Mucosa of rectum (tissue), 2 donors: ENCODE measurements around the gene MADD.

ENCODE experiments used
- H3K27ac ChIP-seq, 2 donors: one replicate each; pipeline ENCODE4 v1.7.0; 2013; ENCODE audit warnings: inconsistent platforms in 2 of 2, low read depth in 2 of 2, low read length in 2 of 2
- H3K27me3 ChIP-seq, 2 donors: one replicate each; pipeline ENCODE4 v1.7.0; 2013; ENCODE audit warnings: low read length in 2 of 2; ENCODE audit not compliant: control insufficient read depth in 2 of 2, insufficient read depth in 2 of 2
- H3K36me3 ChIP-seq, 2 donors: one replicate each; pipeline ENCODE4 v1.7.0; 2013; ENCODE audit warnings: low read length in 2 of 2; ENCODE audit not compliant: control insufficient read depth in 2 of 2, insufficient read depth in 2 of 2
- H3K4me1 ChIP-seq, 2 donors: one replicate each; pipeline ENCODE4 v1.7.0; 2013; ENCODE audit warnings: low read length in 2 of 2, mild to moderate bottlenecking in 1 of 2; ENCODE audit not compliant: control insufficient read depth in 2 of 2, insufficient read depth in 2 of 2
- H3K4me3 ChIP-seq, 2 donors: one replicate each; pipeline ENCODE4 v1.7.0; 2013; ENCODE audit warnings: low read length in 2 of 2
- H3K9ac ChIP-seq, 2 donors: one replicate each; pipeline ENCODE4 v1.7.0; 2013; ENCODE audit warnings: low read length in 2 of 2, low read depth in 1 of 2, mild to moderate bottlenecking in 1 of 2
- H3K9me3 ChIP-seq, 2 donors: one replicate each; pipeline ENCODE4 v1.7.0; 2013; ENCODE audit warnings: low read length in 2 of 2; ENCODE audit not compliant: control insufficient read depth in 2 of 2
- donor health status: healthy.
- donor health status: Normal muscosa, but diverticular disease.

Gene MADD

GRCh38 chr11:47261291-47261800 lies 8.6 kb upstream of the MADD start:
- H3K36me3 ChIP-seq: peaks cover 2 to 3% of the 10 kb centered on the region in 2 donors
- H3K4me3 ChIP-seq: no peak overlapping the region
- peaks cover 24 to 26% of the 10 kb centered on the region in 2 donors for H3K4me1 ChIP-seq

GRCh38 chr11:47264119-47264518 lies 5.8 kb upstream of the MADD start:
- Histone ChIP-seq H3K27ac (no peak overlapping the region), H3K27me3 (no peaks in the 10 kb centered on the region), H3K4me1 (peaks cover 17 to 21% of the 10 kb centered on the region in 2 donors), H3K4me3 (no peak overlapping the region), H3K9me3 (no peaks in the 10 kb centered on the region), H3K36me3 (peaks cover 2 to 3% of the 10 kb centered on the region in 2 donors), H3K9ac (no peak overlapping the region)

More at GRCh38 chr11:47261291-47261800, 8.6 kb upstream of the MADD start:
- Histone ChIP-seq H3K27me3 (no peaks in the 10 kb centered on the region), H3K9me3 (no peaks in the 10 kb centered on the region), H3K9ac (no peak overlapping the region), H3K27ac (no peak overlapping the region)

GRCh38 chr11:47264521-47264920 lies 5.4 kb upstream of the MADD start:
- no peaks in the 10 kb centered on the region for H3K27me3 ChIP-seq
- H3K4me3 ChIP-seq: no peak overlapping the region
- H3K27ac ChIP-seq: no peak overlapping the region
- no peak overlapping the region for H3K9ac ChIP-seq
- peaks cover 14 to 19% of the 10 kb centered on the region in 2 donors for H3K4me1 ChIP-seq
- H3K36me3 ChIP-seq: peaks cover 2 to 3% of the 10 kb centered on the region in 2 donors
- no peaks in the 10 kb centered on the region for H3K9me3 ChIP-seq

- Histone ChIP-seq H3K9me3 (no peaks in the 10 kb centered on the region), H3K27ac (peak overlapping the region; percentile 94 to 97), H3K36me3 (peaks cover 0 to 3% of the 10 kb centered on the region in 2 donors), H3K4me1 (peaks cover 31 to 34% of the 10 kb centered on the region in 2 donors), H3K9ac (no peak overlapping the region), H3K4me3 (no peak overlapping the region), H3K27me3 (no peaks in the 10 kb centered on the region)
These were observed 2.1 kb upstream of the MADD start for GRCh38 chr11:47267876-47268275.

- H3K9me3 ChIP-seq: no peaks in the 10 kb centered on the region
- H3K9ac ChIP-seq: peak overlapping the region; percentile 60 to 82
- peaks cover 31 to 34% of the 10 kb centered on the region in 2 donors for H3K4me1 ChIP-seq
These were observed 1.4 kb upstream of the MADD start for GRCh38 chr11:47268448-47269001.

DNA sequence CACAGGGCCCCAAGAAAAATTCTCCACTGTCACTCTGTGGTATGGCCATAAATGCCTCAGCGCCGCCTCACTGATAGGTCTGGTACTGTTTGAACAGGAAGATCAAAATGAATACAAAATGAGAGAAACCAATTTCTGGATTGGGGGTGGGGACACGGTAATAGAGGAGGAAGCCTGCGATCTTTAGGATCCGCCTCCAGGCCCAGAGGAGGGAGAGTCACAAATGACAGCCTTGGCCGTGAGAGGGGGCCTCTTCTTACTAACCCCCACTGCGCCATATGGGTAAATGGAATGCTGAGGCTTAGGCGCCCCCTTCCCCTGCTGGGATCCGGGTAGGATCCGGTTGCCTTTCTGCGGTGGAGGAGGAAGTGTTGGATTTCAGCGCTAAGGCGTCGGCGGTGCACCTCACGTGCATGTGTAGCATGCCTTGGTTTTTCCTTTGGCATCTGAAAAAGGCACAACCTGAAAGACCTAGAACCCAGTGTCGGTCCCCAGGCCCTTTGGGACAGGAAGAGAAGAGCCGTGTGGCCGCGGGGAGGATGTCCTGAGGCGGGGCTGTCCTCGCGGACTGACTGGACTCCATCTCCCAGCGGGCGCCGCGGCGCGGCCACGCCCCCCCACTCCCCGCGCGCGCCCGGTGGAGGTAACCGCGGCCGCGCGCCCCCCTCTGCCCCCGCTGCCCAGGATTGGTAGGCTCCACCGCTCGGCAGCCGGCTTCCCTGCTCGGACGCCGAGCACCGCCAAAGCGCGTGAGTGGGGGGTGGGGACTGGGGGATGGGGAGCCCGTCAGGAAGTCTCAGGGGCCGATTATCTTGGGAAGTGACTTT lies 718 bp upstream of the MADD start:
- H3K9ac ChIP-seq: peak overlapping the region; percentile 83
- no peaks in the 10 kb centered on the region for H3K27me3 ChIP-seq
- H3K4me1 ChIP-seq: peaks cover 31 to 34% of the 10 kb centered on the region in 2 donors
- peaks cover 2 to 6% of the 10 kb centered on the region in 2 donors for H3K36me3 ChIP-seq
- H3K9me3 ChIP-seq: no peaks in the 10 kb centered on the region
- peak overlapping the region; percentile 80 to 92 for H3K4me3 ChIP-seq
- H3K27ac ChIP-seq: peak overlapping the region; percentile 94 to 97

More at GRCh38 chr11:47268448-47269001, 1.4 kb upstream of the MADD start:
- Histone ChIP-seq H3K36me3 (peaks cover under 1 to 3% of the 10 kb centered on the region in 2 donors), H3K27ac (peak overlapping the region; percentile 94 to 97), H3K4me3 (peak overlapping the region; percentile 80 to 92), H3K27me3 (no peaks in the 10 kb centered on the region)

GRCh38 chr11:47270331-47271271 lies 668 bp downstream of the MADD start:
- H3K27me3 ChIP-seq: no peaks in the 10 kb centered on the region
- H3K4me1 ChIP-seq: peaks cover 31 to 34% of the 10 kb centered on the region in 2 donors
- peak overlapping the region; percentile 80 to 87 for H3K4me3 ChIP-seq
- H3K36me3 ChIP-seq: peaks cover 14 to 19% of the 10 kb centered on the region in 2 donors
- peak overlapping the region; percentile 72 to 83 for H3K9ac ChIP-seq
- H3K9me3 ChIP-seq: no peaks in the 10 kb centered on the region
- H3K27ac ChIP-seq: peak overlapping the region; percentile 94 to 97

DNA sequence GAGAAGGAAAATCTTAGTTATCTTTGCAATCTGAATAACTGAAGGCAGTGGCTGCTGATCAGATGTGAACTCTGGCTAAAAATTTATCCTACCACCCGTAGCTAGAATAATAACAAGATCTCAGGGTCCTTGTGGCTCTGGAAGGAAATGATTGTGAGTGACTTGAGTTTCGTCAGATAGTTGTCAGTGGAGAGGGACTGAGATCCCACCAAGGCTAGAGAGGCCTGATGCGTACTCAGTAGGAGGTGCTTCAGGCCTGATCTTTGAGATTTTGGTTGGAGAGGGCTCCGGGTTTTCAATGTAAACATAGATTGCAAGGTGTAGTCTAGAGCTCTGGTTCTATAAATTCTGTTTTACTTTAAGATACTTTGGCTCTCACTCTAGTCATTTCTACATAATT lies 1.4 kb downstream of the MADD start:
- Histone ChIP-seq H3K27ac (peak overlapping the region; percentile 33 to 94), H3K36me3 (peaks cover 21 to 26% of the 10 kb centered on the region in 2 donors), H3K4me1 (peaks cover 31 to 34% of the 10 kb centered on the region in 2 donors), H3K9me3 (no peaks in the 10 kb centered on the region), H3K9ac (peak overlapping the region in 1 of 2 donors; percentile 50), H3K4me3 (peak overlapping the region; percentile 80 to 82), H3K27me3 (no peaks in the 10 kb centered on the region)

DNA sequence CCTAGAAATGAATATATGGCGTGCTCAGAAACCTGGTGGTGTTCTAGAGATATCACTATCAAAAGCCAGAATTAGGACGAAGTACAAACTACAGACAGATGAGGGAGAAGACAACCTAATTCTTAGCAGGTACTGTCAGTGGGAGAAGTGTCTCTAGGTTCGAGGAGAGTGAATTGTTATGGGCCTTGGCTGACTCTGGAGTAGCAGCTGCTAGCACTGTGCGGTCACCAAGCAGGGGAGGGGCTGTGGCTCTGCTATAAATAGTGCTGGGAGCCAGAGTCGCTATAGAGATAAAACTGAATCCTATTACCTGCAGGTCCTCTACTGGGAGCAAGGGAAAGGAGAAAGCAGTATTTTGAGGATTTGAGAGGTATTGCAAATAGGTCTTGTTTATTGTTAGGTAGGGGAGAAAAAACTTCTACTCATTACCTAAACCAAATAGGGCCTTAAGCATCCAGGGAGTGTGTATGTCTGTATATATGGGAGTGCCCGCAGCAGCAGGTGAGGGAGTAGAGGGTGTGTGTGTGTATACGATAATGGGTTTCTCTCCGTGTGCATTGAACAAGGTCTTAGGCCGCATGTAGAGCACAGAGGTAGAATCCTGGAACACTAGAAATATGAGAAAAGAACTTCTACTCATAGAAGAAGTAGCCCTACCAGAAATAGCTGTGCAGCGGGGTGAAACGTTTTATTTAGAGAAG lies 2.2 kb downstream of the MADD start:
- Histone ChIP-seq H3K4me1 (peaks cover 31 to 34% of the 10 kb centered on the region in 2 donors), H3K9me3 (no peaks in the 10 kb centered on the region), H3K4me3 (peak overlapping the region in 1 of 2 donors; percentile 35), H3K36me3 (peaks cover 29 to 34% of the 10 kb centered on the region in 2 donors), H3K9ac (no peak overlapping the region), H3K27me3 (no peaks in the 10 kb centered on the region), H3K27ac (peak overlapping the region in 1 of 2 donors; percentile 33)
